GM12878 (cell line): ENCODE measurements around the gene CELF2. TPM values are rescaled to one million over a fixed set of nuclear protein-coding genes. Genes with fewer than 3 reads are reported as not detected.

Experiments used
- ATAC-seq: fragments of 200-7000 bp; cut with Tn5 transposase; 3 replicates; pipeline ENCODE4 v1.9.1; 2020; ENCODE audit warnings: mild to moderate bottlenecking, moderate library complexity
- BruUV-seq: library from RNA; stranded (reverse); fragments of 400-500 nt; replicated peaks from 2 replicates; lab custom pipeline; 2021; lab: Mats Ljungman, UMichigan
- CTCF ChIA-PET: fragments of 300-600 bp; sonication (Branson Sonifier 250); formaldehyde crosslinking; extraction: SDS; loops from one replicate; lab custom pipeline; 2021; ENCODE audit warnings: inconsistent platforms; lab: Yijun Ruan, JAX
- POLR2A ChIA-PET: fragments of 350-600 bp; formaldehyde crosslinking; extraction: SDS; loops from one replicate; lab custom pipeline; 2021; ENCODE audit warnings: inconsistent platforms; lab: Charles Lee
- RAD21 ChIA-PET: fragments of 300-600 bp; sonication (Branson Sonifier 250); formaldehyde crosslinking; loops from one replicate; lab custom pipeline; 2023; ENCODE audit warnings: antibody characterized with exemption; ENCODE audit not compliant: unreplicated experiment; lab: Charles Lee
- SMC1A ChIA-PET: fragments of 300-600 bp; sonication (Branson Sonifier 250); formaldehyde crosslinking; loops from one replicate; lab custom pipeline; 2023; ENCODE audit not compliant: unreplicated experiment, uncharacterized antibody; lab: Charles Lee
- DNase-seq: peaks from one replicate; pipeline ENCODE4 v3.0.0-alpha.2; 2011; ENCODE audit warnings: low read depth, low spot score
- FAIRE-seq: peaks from 3 replicates; lab custom pipeline; 2011; peaks lifted over from hg19 to GRCh38; lab: Jason Lieb, UNC
- H2AFZ ChIP-seq: 2 replicates; pipeline ENCODE4 v1.6.0; 2011; ENCODE audit warnings: low read depth, low read length, control low read depth; ENCODE audit not compliant: control insufficient read depth
- H3K27ac ChIP-seq: 2 replicates; pipeline ENCODE4 v1.5.1; 2011; ENCODE audit warnings: control low read depth; ENCODE audit not compliant: control insufficient read depth, insufficient read depth
- H3K27me3 ChIP-seq, 2 experiments: replicated peaks in 1 of 2; 2 replicates each; pipeline versions ENCODE4 v1.6.0 to v1.6.1; 2011; ENCODE audit warnings: low read length in 1 of 2; ENCODE audit not compliant: control insufficient read depth in 2 of 2, insufficient read depth in 2 of 2
- H3K36me3 ChIP-seq, 2 experiments: 2 replicates each; pipeline ENCODE4 v1.5.1; 2011; ENCODE audit warnings: low read length in 1 of 2; ENCODE audit not compliant: control insufficient read depth in 2 of 2, insufficient read depth in 2 of 2
- H3K4me1 ChIP-seq: 2 replicates; pipeline ENCODE4 v1.6.1; 2011; ENCODE audit warnings: mild to moderate bottlenecking, low read length, moderate library complexity, mixed read lengths; ENCODE audit not compliant: control insufficient read depth, insufficient read depth
- H3K4me2 ChIP-seq: 2 replicates; pipeline ENCODE4 v1.6.0; 2011; ENCODE audit warnings: control low read depth; ENCODE audit not compliant: control insufficient read depth, insufficient read depth
- H3K4me3 ChIP-seq: fragments of 200-600 bp; sonication (generic); 2 replicates; pipeline ENCODE4 v1.5.1; 2016
- H3K79me2 ChIP-seq: 2 replicates; pipeline ENCODE4 v1.6.0; 2011; ENCODE audit warnings: low read length; ENCODE audit not compliant: control insufficient read depth, insufficient read depth
- H3K9ac ChIP-seq: 2 replicates; pipeline ENCODE4 v1.8.0; 2011; ENCODE audit warnings: low read length, control low read depth, mixed read lengths; ENCODE audit not compliant: control insufficient read depth, insufficient read depth
- H3K9me3 ChIP-seq: replicated peaks from 3 replicates; pipeline ENCODE4 v1.5.1; 2011; ENCODE audit warnings: mild to moderate bottlenecking, low read length; ENCODE audit not compliant: control insufficient read depth, insufficient read depth
- H4K20me1 ChIP-seq: 2 replicates; pipeline ENCODE4 v1.6.0; 2011; ENCODE audit not compliant: control insufficient read depth, insufficient read depth
- CHD1 ChIP-seq: IDR thresholded peaks from 2 replicates; pipeline ENCODE4 v1.6.1; 2012; ENCODE audit warnings: low read depth, low read length, improper control_type of control experiment
- CREB1 ChIP-seq: IDR thresholded peaks from 2 replicates; pipeline ENCODE4 v1.6.1; 2012; ENCODE audit warnings: low read depth, mild to moderate bottlenecking, inconsistent platforms
- JUND ChIP-seq: IDR thresholded peaks from 2 replicates; pipeline ENCODE4 v1.6.1; 2012; ENCODE audit warnings: low read depth, mild to moderate bottlenecking, low read length, improper control_type of control experiment, moderate library complexity
- LARP7 ChIP-seq: fragments of 450-650 bp; IDR thresholded peaks from 2 replicates; pipeline ENCODE4 v1.6.1; 2017; ENCODE audit warnings: mild to moderate bottlenecking
- NFYA ChIP-seq: IDR thresholded peaks from 2 replicates; pipeline ENCODE4 v1.6.1; 2011; ENCODE audit warnings: low read depth, mild to moderate bottlenecking, low read length, improper control_type of control experiment, borderline replicate concordance
- RAD51 ChIP-seq: fragments of 450-650 bp; IDR thresholded peaks from 2 replicates; pipeline ENCODE4 v1.6.1; 2016; ENCODE audit warnings: moderate library complexity, mild to moderate bottlenecking, inconsistent platforms
- RCOR1 ChIP-seq: conservative IDR thresholded peaks from 2 replicates; pipeline ENCODE4 v1.6.1; 2012; ENCODE audit warnings: low read depth, low read length, improper control_type of control experiment
- SIN3A ChIP-seq: IDR thresholded peaks from 2 replicates; pipeline ENCODE4 v1.6.1; 2012; ENCODE audit warnings: low read depth, low read length, improper control_type of control experiment
- SMC3 ChIP-seq: IDR thresholded peaks from 2 replicates; pipeline ENCODE4 v1.6.1; 2011; ENCODE audit warnings: low read length, improper control_type of control experiment, borderline replicate concordance
- SP1 ChIP-seq: IDR thresholded peaks from one replicate; pipeline ENCODE4 v1.6.1; 2011; ENCODE audit warnings: low read depth, low read length
- SREBF2 ChIP-seq: IDR thresholded peaks from 2 replicates; pipeline ENCODE4 v1.6.1; 2012; ENCODE audit warnings: mild to moderate bottlenecking, low read length
- WGBS: methylation state at CpG from one replicate; pipeline ENCODE4 v1.1.6; 2016; ENCODE audit warnings: low lambda C conversion rate; ENCODE audit not compliant: insufficient replicate concordance, insufficient coverage; ENCODE audit errors: missing lambda C conversion rate; 5-methylcytosine and 5-hydroxymethylcytosine counted together
- in situ Hi-C: fragments of 300-500 bp; cut with MboI; formaldehyde crosslinking; loops from 9 replicates; pipeline ENCODE4 v1.14.3; 2018; ENCODE audit warnings: mixed read lengths
- intact Hi-C: fragments of 100-400 bp; cut with micrococcal nuclease; formaldehyde crosslinking; loops from one replicate; pipeline ENCODE4 v1.14.2; 2022; ENCODE audit not compliant: unreplicated experiment
- polyA plus RNA-seq, 11 experiments: library from polyadenylated mRNA; depleted of rRNA in 4 of 11; unstranded in 6 of 11; stranded (reverse) in 5 of 11; fragments of >200 nt; fragmentation: Nextera tagmentation in 4 of 11; fragmentation: Illumina TruSeq in 1 of 11; extraction: Ambion mirVana in 4 of 11; extraction: Trizol in 1 of 11; gene quantifications; 1 replicate in 1 of 11; 2 replicates in 10 of 11; pipeline versions ENCODE4 v1.2.1 to v1.2.3, GENCODE V29; 2011 to 2016; ENCODE audit warnings: inconsistent platforms in 2 of 11, missing spikeins in 2 of 11, low read depth in 1 of 11
- total RNA-seq, 4 experiments: library from RNA; depleted of rRNA in 3 of 4; stranded (reverse); fragments of >200 nt in 3 of 4; fragmentation: Illumina TruSeq in 1 of 4; extraction: Trizol in 1 of 4; gene quantifications; 2 replicates each; pipeline versions ENCODE4 v1.2.1 to v1.2.3, GENCODE V29; 2013 to 2021
- TF ChIP-seq, protein P1 (sequence below): fragments of 450-650 bp; IDR thresholded peaks from 2 replicates; pipeline ENCODE4 v1.6.1; 2018; ENCODE audit warnings: borderline replicate concordance, mild to moderate bottlenecking; ENCODE audit not compliant: partially characterized antibody

The CELF2 gene
- total and polyA plus RNA-seq, 10 of the 15 experiments (the other 5 are each of a cell fraction or from before 2014, with no cell fraction given) = 20.8 to 129 (median 86.3) TPM

DNA sequence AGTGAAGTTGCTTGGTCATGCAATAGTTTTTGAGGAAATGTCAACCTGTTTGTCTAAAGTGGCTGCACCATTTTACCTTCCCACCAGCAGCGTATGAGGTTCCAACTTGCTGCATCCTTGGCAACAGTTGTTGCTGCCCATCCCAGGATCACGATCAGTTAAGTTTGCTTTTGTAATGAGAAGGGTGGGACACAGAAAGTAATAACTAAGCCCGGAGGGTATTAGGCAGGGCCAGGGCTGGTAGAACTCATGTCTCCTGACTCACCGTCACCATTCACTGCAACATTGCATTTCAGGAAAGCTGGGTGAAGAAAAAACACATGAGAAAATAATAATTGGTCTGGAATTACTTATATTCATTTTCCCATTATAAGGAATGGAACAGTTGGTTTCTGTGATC lies 25.4 kb downstream of the CELF2 start:
- BruUV-seq = no TSS peak
- TF ChIP-seq CHD1 (no peak), CREB1 (no peak), SP1 (no peak), RAD51 (no peak), SREBF2 (no peak), NFYA (no peak), RCOR1 (no peak), LARP7 (no peak)
- Histone ChIP-seq H3K36me3 (no peaks in the 10 kb centered on the region), H3K9ac (no peak overlapping the region), H2AFZ (no peak overlapping the region), H4K20me1 (no peaks in the 10 kb centered on the region), H3K4me2 (no peak overlapping the region), H3K9me3 (no peaks in the 10 kb centered on the region; the same call in 2 of the 3 replicates), H3K27me3 (peaks cover 0 to 2% of the 10 kb centered on the region in 2 experiments; a peak in 1 of 4 replicates), H3K4me1 (no peaks in the 10 kb centered on the region), H3K79me2 (no peaks in the 10 kb centered on the region), H3K27ac (no peak overlapping the region), H3K4me3 (no peak overlapping the region)
- ATAC-seq (no peak), DNase-seq (no peak), FAIRE-seq (no peak)
- ChIA-PET CTCF (no interaction called here), SMC1A (no interaction called here), RAD21 (no interaction called here), POLR2A (no interaction called here)
- 78% methylated on average over 4 of the region's 4 CpGs for WGBS
- intact Hi-C loops (no loop called here), in situ Hi-C loops (loop anchor here (25.0 kb wide), 1 partner anchor 1706 kb away; no protein-coding TSS in a partner anchor)

DNA sequence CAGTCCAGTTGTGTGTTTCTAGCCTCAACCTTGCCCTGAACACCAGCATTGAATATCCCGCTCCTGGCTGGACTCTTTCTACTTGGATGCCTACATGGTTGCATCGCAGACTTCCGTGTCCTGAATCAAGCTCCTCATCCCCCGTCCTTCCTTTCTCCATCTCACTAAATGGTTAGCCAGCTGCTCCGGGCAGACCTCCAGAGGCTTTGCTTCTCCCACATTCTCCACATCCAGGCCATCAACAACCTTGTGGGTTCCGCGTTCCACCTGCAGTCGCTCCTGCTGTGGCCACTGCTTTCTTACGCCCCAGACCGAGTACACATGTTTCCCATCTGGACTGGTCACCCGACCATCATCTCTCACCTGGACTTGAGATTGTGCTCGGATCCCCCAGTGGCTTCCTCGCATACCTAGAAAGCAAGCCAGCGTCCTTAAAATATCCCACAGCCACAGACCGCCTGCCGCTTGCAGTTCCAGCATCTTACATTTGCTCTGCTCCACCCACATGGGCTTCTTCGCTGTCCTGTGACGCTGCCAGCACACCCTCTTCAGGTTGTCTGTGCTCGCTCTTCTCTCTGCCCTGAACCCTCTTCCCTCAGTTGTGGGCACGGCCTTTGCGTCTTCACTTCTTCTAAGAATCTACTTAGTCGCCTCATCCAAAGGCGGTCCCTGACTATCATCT lies 25.9 kb downstream of the CELF2 start:
- Histone ChIP-seq H3K27ac (no peak overlapping the region), H3K9ac (no peak overlapping the region), H3K9me3 (no peaks in the 10 kb centered on the region; the same call in 2 of the 3 replicates), H3K4me2 (no peak overlapping the region), H3K36me3 (no peaks in the 10 kb centered on the region), H3K4me3 (no peak overlapping the region), H3K79me2 (no peaks in the 10 kb centered on the region), H4K20me1 (no peaks in the 10 kb centered on the region), H3K4me1 (no peaks in the 10 kb centered on the region), H2AFZ (no peak overlapping the region), H3K27me3 (peaks cover 0 to 2% of the 10 kb centered on the region in 2 experiments; a peak in 1 of 4 replicates)
- ChIA-PET RAD21 (interaction anchor here (1.4 kb wide), 1 partner anchor 61 kb away, joined by 3 read pairs; no protein-coding TSS in a partner anchor), SMC1A (interaction anchor here (0.5 kb wide), 1 partner anchor 1768 kb away, joined by 3 read pairs; no protein-coding TSS in a partner anchor), CTCF (no interaction called here), POLR2A (no interaction called here)
- BruUV-seq = no TSS peak
- ATAC-seq (no peak), FAIRE-seq (no peak), DNase-seq (no peak)
- WGBS = 65% methylated on average over 23 of the region's 23 CpGs
- intact Hi-C loops (no loop called here), in situ Hi-C loops (loop anchor here (25.0 kb wide), 1 partner anchor 1706 kb away; no protein-coding TSS in a partner anchor)
- TF ChIP-seq, protein P1, sequence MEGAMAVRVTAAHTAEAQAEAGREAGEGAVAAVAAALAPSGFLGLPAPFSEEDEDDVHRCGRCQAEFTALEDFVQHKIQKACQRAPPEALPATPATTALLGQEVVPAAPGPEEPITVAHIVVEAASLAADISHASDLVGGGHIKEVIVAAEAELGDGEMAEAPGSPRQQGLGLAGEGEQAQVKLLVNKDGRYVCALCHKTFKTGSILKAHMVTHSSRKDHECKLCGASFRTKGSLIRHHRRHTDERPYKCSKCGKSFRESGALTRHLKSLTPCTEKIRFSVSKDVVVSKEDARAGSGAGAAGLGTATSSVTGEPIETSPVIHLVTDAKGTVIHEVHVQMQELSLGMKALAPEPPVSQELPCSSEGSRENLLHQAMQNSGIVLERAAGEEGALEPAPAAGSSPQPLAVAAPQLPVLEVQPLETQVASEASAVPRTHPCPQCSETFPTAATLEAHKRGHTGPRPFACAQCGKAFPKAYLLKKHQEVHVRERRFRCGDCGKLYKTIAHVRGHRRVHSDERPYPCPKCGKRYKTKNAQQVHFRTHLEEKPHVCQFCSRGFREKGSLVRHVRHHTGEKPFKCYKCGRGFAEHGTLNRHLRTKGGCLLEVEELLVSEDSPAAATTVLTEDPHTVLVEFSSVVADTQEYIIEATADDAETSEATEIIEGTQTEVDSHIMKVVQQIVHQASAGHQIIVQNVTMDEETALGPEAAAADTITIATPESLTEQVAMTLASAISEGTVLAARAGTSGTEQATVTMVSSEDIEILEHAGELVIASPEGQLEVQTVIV = no peak
- TF ChIP-seq SMC3 (no peak), SIN3A (no peak), JUND (no peak)
